ENCODE measurements around the gene TSHZ2. TPM values are rescaled to one million over a fixed set of nuclear protein-coding genes. Genes with fewer than 3 reads are reported as not detected.

Gene TSHZ2
- total and polyA plus RNA-seq, 11 donors, result 1.8 to 12.1 (median 3.7) TPM

GRCh38 chr20:53408691-53409446 lies 436.7 kb downstream of the TSHZ2 start:
- peak overlapping the region in 6 of 12 donors; percentile 4 to 63 (median 46) for H3K27ac ChIP-seq
- no peaks in the 10 kb centered on the region for H3K36me3 ChIP-seq
- intact Hi-C loops (cut with DNase I), result loop anchor here in 2 of 10 donors (10.0 kb wide), 2 partner anchors 56 to 444 kb away; no protein-coding TSS in a partner anchor
- H3K4me1 ChIP-seq, result peaks cover 0 to 20% (median 7%) of the 10 kb centered on the region in 12 donors
- WGBS, 4 donors, result 46 to 60% (median 53%) methylated on average over 11 of the region's 11 CpGs
- DNase-seq, result no peak
- no peaks in the 10 kb centered on the region for H3K9me3 ChIP-seq
- no peak overlapping the region for H3K4me3 ChIP-seq
- H3K27me3 ChIP-seq, result no peaks in the 10 kb centered on the region
- TF ChIP-seq CTCF (IDR thresholded peaks at IDR 0.05) (no peak), POLR2A (IDR thresholded peaks at IDR 0.05) (no peak)
- peak in 3 of 4 donors; percentile 26 to 58 (median 29) for ATAC-seq

- ATAC-seq (no peak), DNase-seq (no peak)
- TF ChIP-seq CTCF (IDR thresholded peaks at IDR 0.05) (no peak), POLR2A (IDR thresholded peaks at IDR 0.05) (no peak)
- Histone ChIP-seq H3K4me1 (peaks cover 0 to 20% (median 7%) of the 10 kb centered on the region in 12 donors), H3K4me3 (no peak overlapping the region), H3K36me3 (no peaks in the 10 kb centered on the region), H3K27ac (peak overlapping the region in 6 of 12 donors; percentile 2 to 20 (median 13)), H3K9me3 (no peaks in the 10 kb centered on the region), H3K27me3 (no peaks in the 10 kb centered on the region)
- 39 to 61% (median 49%) methylated on average over 2 of the region's 2 CpGs for WGBS, 4 donors
- intact Hi-C loops (cut with DNase I), result loop anchor here in 2 of 10 donors (10.0 kb wide), 2 partner anchors 55 to 445 kb away; no protein-coding TSS in a partner anchor
Measured at GRCh38 chr20:53409447-53409717, 437.2 kb downstream of the TSHZ2 start.

- Histone ChIP-seq H3K27me3 (no peaks in the 10 kb centered on the region), H3K4me1 (peaks cover 0 to 20% (median 7%) of the 10 kb centered on the region in 12 donors), H3K9me3 (no peaks in the 10 kb centered on the region), H3K4me3 (no peak overlapping the region), H3K27ac (no peak overlapping the region), H3K36me3 (no peaks in the 10 kb centered on the region)
- ATAC-seq (no peak), DNase-seq (no peak)
- TF ChIP-seq POLR2A (IDR thresholded peaks at IDR 0.05) (no peak), CTCF (IDR thresholded peaks at IDR 0.05) (no peak)
- 80 to 98% (median 96%) methylated on average over 3 of the region's 3 CpGs for WGBS, 4 donors
- intact Hi-C loops (cut with DNase I), result loop anchor here in 1 of 10 donors (5.0 to 10.0 kb wide), 2 partner anchors 39 to 534 kb away; no protein-coding TSS in a partner anchor
Measured at GRCh38 chr20:53411129-53411528, 439.0 kb downstream of the TSHZ2 start.

GRCh38 chr20:53411891-53412290 lies 439.7 kb downstream of the TSHZ2 start:
- Histone ChIP-seq H3K36me3 (no peaks in the 10 kb centered on the region), H3K4me1 (peaks cover 0 to 20% (median 7%) of the 10 kb centered on the region in 12 donors), H3K4me3 (no peak overlapping the region), H3K27ac (no peak overlapping the region), H3K27me3 (no peaks in the 10 kb centered on the region), H3K9me3 (no peaks in the 10 kb centered on the region)
- 91 to 99% (median 92%) methylated on average over 4 of the region's 4 CpGs for WGBS, 4 donors
- TF ChIP-seq POLR2A (IDR thresholded peaks at IDR 0.05) (no peak), CTCF (IDR thresholded peaks at IDR 0.05) (no peak)
- DNase-seq (no peak), ATAC-seq (no peak)
- intact Hi-C loops (cut with DNase I), result loop anchor here in 1 of 10 donors (5.0 to 10.0 kb wide), 2 partner anchors 40 to 533 kb away; no protein-coding TSS in a partner anchor

All from heart left ventricle (tissue), 16 donors.